Gastroesophageal sphincter (tissue), 4 donors: Measurements from ENCODE around the gene IGFBP2. TPM values are rescaled to one million over a fixed set of nuclear protein-coding genes. Genes with fewer than 3 reads are reported as not detected.

Experiments
- ATAC-seq: fragments of 150-250 bp; one replicate; pipeline ENCODE4 v1.9.1; 2016; ENCODE audit warnings: mild to moderate bottlenecking, moderate library complexity
- H3K27ac ChIP-seq, 4 donors: fragments of 200-600 bp; sonication (generic) in 3 of 4; 1 replicate in 3 of 4; 2 replicates in 1 of 4; pipeline ENCODE4 v1.5.1; 2016 to 2019
- H3K27me3 ChIP-seq: fragments of 200-600 bp; sonication (generic); one replicate; pipeline ENCODE4 v1.5.1; 2019
- H3K36me3 ChIP-seq, 2 donors: fragments of 200-600 bp; sonication (generic); one replicate each; pipeline ENCODE4 v1.5.1; 2019; ENCODE audit warnings: control low read depth in 1 of 2
- H3K4me1 ChIP-seq, 3 donors: fragments of 200-600 bp; sonication (generic); 1 replicate in 2 of 3; 2 replicates in 1 of 3; pipeline ENCODE4 v1.5.1; 2016 to 2019; ENCODE audit warnings: control low read depth in 2 of 3
- H3K4me3 ChIP-seq, 2 donors: fragments of 200-600 bp; sonication (generic); one replicate each; pipeline ENCODE4 v1.5.1; 2019; ENCODE audit warnings: mild to moderate bottlenecking in 1 of 2, moderate library complexity in 1 of 2
- H3K9me3 ChIP-seq, 3 donors: fragments of 200-600 bp; sonication (generic); one replicate each; pipeline ENCODE4 v1.5.1; 2017 to 2019; ENCODE audit warnings: control low read depth in 2 of 3
- CTCF ChIP-seq, 4 experiments: fragments of 200-600 bp in 2 of 4; fragments of 450-650 bp in 2 of 4; sonication (generic) in 1 of 4; IDR thresholded peaks; one replicate each; pipeline ENCODE4 v1.5.1; 2017 to 2019; ENCODE audit warnings: antibody characterized with exemption in 4 of 4, mild to moderate bottlenecking in 2 of 4, moderate library complexity in 2 of 4
- EP300 ChIP-seq: sonication (generic); formaldehyde crosslinking; IDR thresholded peaks from one replicate; pipeline ENCODE4 v1.6.1; 2017; ENCODE audit warnings: antibody characterized with exemption, mild to moderate bottlenecking
- POLR2A ChIP-seq, 2 donors: fragments of 450-650 bp; IDR thresholded peaks; one replicate each; pipeline ENCODE4 v1.6.1; 2017; ENCODE audit warnings: antibody characterized with exemption in 2 of 2, mild to moderate bottlenecking in 2 of 2, moderate library complexity in 1 of 2
- POLR2AphosphoS5 ChIP-seq: sonication (generic); formaldehyde crosslinking; IDR thresholded peaks from one replicate; pipeline ENCODE4 v1.6.1; 2017; ENCODE audit warnings: antibody characterized with exemption
- WGBS, 2 donors: methylation state at CpG; one replicate each; pipeline ENCODE4 v1.1.5; 2018; ENCODE audit warnings: low coverage in 1 of 2; 5-methylcytosine and 5-hydroxymethylcytosine counted together
- total RNA-seq, 4 donors: library from RNA; depleted of rRNA; stranded (reverse); fragments of >200 nt; gene quantifications; one replicate each; pipeline ENCODE4 v1.1.0, GENCODE V29; 2016

IGFBP2 gene
- total RNA-seq, 4 donors from 2014 or later = 137 to 449 (median 301) TPM

- no peak for TF ChIP-seq POLR2A (IDR thresholded peaks at IDR 0.05)
- TF ChIP-seq CTCF (IDR thresholded peaks at IDR 0.05) = no peak
- TF ChIP-seq POLR2AphosphoS5 = no peak
- no peak for TF ChIP-seq EP300
- Histone ChIP-seq H3K9me3 (no peaks in the 10 kb centered on the region), H3K4me1 (peaks cover 0 to 23% (median 12%) of the 10 kb centered on the region in 3 donors), H3K36me3 (no peaks in the 10 kb centered on the region), H3K27me3 (no peaks in the 10 kb centered on the region), H3K4me3 (no peak overlapping the region), H3K27ac (peak overlapping the region; percentile 36 to 73 (median 64))
- ATAC-seq = no peak
- WGBS, 2 donors = 20 to 69% methylated on average over 1 of the region's 1 CpG
Observed at GRCh38 chr2:216589791-216590190, 43.4 kb upstream of the IGFBP2 start.

- TF ChIP-seq POLR2AphosphoS5 (peak; percentile 49), POLR2A (IDR thresholded peaks at IDR 0.05) (no peak), CTCF (IDR thresholded peaks at IDR 0.05) (peak in 3 of 4 experiments; percentile 13 to 18 (median 16)), EP300 (no peak)
- no peaks in the 10 kb centered on the region for H3K36me3 ChIP-seq
- 28 to 43% methylated on average over 6 to 8 of the region's 9 CpGs for WGBS, 2 donors
- H3K4me3 ChIP-seq = no peak overlapping the region
- no peaks in the 10 kb centered on the region for H3K27me3 ChIP-seq
- peak; percentile 59 for ATAC-seq
- peaks cover 0 to 23% (median 12%) of the 10 kb centered on the region in 3 donors for H3K4me1 ChIP-seq
- no peaks in the 10 kb centered on the region for H3K9me3 ChIP-seq
- H3K27ac ChIP-seq = peak overlapping the region in 3 of 4 donors; percentile 62 to 73 (median 65)
Observed at GRCh38 chr2:216590780-216591179, 42.4 kb upstream of the IGFBP2 start.

- no peak for ATAC-seq
- H3K4me1 ChIP-seq = peaks cover 0 to 27% (median 13%) of the 10 kb centered on the region in 3 donors
- no peak overlapping the region for H3K27ac ChIP-seq
- no peak for TF ChIP-seq POLR2AphosphoS5
- no peak for TF ChIP-seq EP300
- TF ChIP-seq POLR2A (IDR thresholded peaks at IDR 0.05) = no peak
- no peak for TF ChIP-seq CTCF (IDR thresholded peaks at IDR 0.05)
- no peak overlapping the region for H3K4me3 ChIP-seq
- H3K9me3 ChIP-seq = no peaks in the 10 kb centered on the region
- WGBS, 2 donors = 93% methylated on average over 4 to 6 of the region's 6 CpGs
- H3K27me3 ChIP-seq = no peaks in the 10 kb centered on the region
- no peaks in the 10 kb centered on the region for H3K36me3 ChIP-seq
Observed at GRCh38 chr2:216591480-216591879, 41.7 kb upstream of the IGFBP2 start.

- 86 to 100% methylated on average over 1 of the region's 1 CpG for WGBS, 2 donors
- H3K4me3 ChIP-seq = no peak overlapping the region
- peaks cover 2 to 46% (median 29%) of the 10 kb centered on the region in 3 donors for H3K4me1 ChIP-seq
- no peak overlapping the region for H3K27ac ChIP-seq
- TF ChIP-seq POLR2AphosphoS5 (no peak), CTCF (IDR thresholded peaks at IDR 0.05) (no peak), EP300 (no peak), POLR2A (IDR thresholded peaks at IDR 0.05) (no peak)
- no peaks in the 10 kb centered on the region for H3K27me3 ChIP-seq
- no peak for ATAC-seq
- H3K36me3 ChIP-seq = no peaks in the 10 kb centered on the region
- H3K9me3 ChIP-seq = no peaks in the 10 kb centered on the region
Observed at GRCh38 chr2:216594081-216594480, 39.1 kb upstream of the IGFBP2 start.

- 25% methylated on average over 8 of the region's 8 CpGs for WGBS, 2 donors
- ATAC-seq = no peak
- H3K4me1 ChIP-seq = peaks cover 2 to 23% (median 17%) of the 10 kb centered on the region in 3 donors
- peak overlapping the region in 2 of 4 donors; percentile 14 to 21 for H3K27ac ChIP-seq
- no peaks in the 10 kb centered on the region for H3K36me3 ChIP-seq
- no peak overlapping the region for H3K4me3 ChIP-seq
- TF ChIP-seq EP300 (no peak), POLR2AphosphoS5 (no peak), POLR2A (IDR thresholded peaks at IDR 0.05) (no peak), CTCF (IDR thresholded peaks at IDR 0.05) (no peak)
- no peaks in the 10 kb centered on the region for H3K9me3 ChIP-seq
- H3K27me3 ChIP-seq = no peaks in the 10 kb centered on the region
Observed at GRCh38 chr2:216596236-216596979, 36.8 kb upstream of the IGFBP2 start.
